Spleen (tissue), 11 donors: ENCODE results near the gene PAMR1. TPM values are rescaled to one million over a fixed set of nuclear protein-coding genes. Genes with fewer than 3 reads are reported as not detected.

Experiments used
- DNase-seq: peaks from one replicate; pipeline ENCODE4 v3.0.0-alpha.2; 2020
- H3K27ac ChIP-seq, 8 donors: fragments of 200-600 bp; sonication (generic) in 7 of 8; 1 replicate in 4 of 8; 2 replicates in 4 of 8; pipeline versions ENCODE4 v1.5.0 to v1.8.0; 2016 to 2021; ENCODE audit warnings: inconsistent platforms in 4 of 8, mild to moderate bottlenecking in 4 of 8, moderate library complexity in 1 of 8
- H3K27me3 ChIP-seq, 7 donors: fragments of 200-600 bp; sonication (generic) in 6 of 7; replicated peaks in 1 of 7; 1 replicate in 4 of 7; 2 replicates in 3 of 7; pipeline versions ENCODE4 v1.5.0 to v1.8.0; 2016 to 2021; ENCODE audit warnings: inconsistent platforms in 3 of 7, mild to moderate bottlenecking in 1 of 7
- H3K36me3 ChIP-seq, 6 donors: fragments of 200-600 bp; sonication (generic) in 5 of 6; 1 replicate in 4 of 6; 2 replicates in 2 of 6; pipeline versions ENCODE4 v1.5.0 to v1.8.0; 2016 to 2021; ENCODE audit warnings: inconsistent platforms in 2 of 6
- H3K4me1 ChIP-seq, 6 donors: fragments of 200-600 bp; sonication (generic) in 5 of 6; 1 replicate in 3 of 6; 2 replicates in 3 of 6; pipeline versions ENCODE4 v1.5.0 to v1.8.0; 2016 to 2021; ENCODE audit warnings: inconsistent platforms in 3 of 6
- H3K4me3 ChIP-seq, 8 donors: fragments of 200-600 bp; sonication (generic) in 7 of 8; 1 replicate in 4 of 8; 2 replicates in 4 of 8; pipeline versions ENCODE4 v1.5.0 to v1.8.0; 2016 to 2021; ENCODE audit warnings: inconsistent platforms in 4 of 8, mild to moderate bottlenecking in 4 of 8, moderate library complexity in 2 of 8
- H3K9me3 ChIP-seq, 8 donors: fragments of 200-600 bp; sonication (generic) in 7 of 8; 1 replicate in 4 of 8; 2 replicates in 4 of 8; pipeline versions ENCODE4 v1.5.0 to v1.8.0; 2016 to 2021; ENCODE audit warnings: inconsistent platforms in 4 of 8
- CTCF ChIP-seq, 11 experiments: fragments of 200-600 bp in 7 of 11; fragments of 450-650 bp in 4 of 11; sonication (generic) in 4 of 11; IDR thresholded peaks in 8 of 11; conservative IDR thresholded peaks in 3 of 11; 1 replicate in 7 of 11; 2 replicates in 4 of 11; pipeline versions ENCODE4 v1.4.0 to v1.8.0; 2016 to 2021; ENCODE audit warnings: antibody characterized with exemption in 11 of 11, inconsistent platforms in 4 of 11, mild to moderate bottlenecking in 1 of 11
- POLR2A ChIP-seq, 3 donors: fragments of 450-650 bp; IDR thresholded peaks; one replicate each; pipeline ENCODE4 v1.5.1; 2017; ENCODE audit warnings: antibody characterized with exemption in 3 of 3, mild to moderate bottlenecking in 1 of 3
- POLR2AphosphoS5 ChIP-seq, 3 donors: sonication (generic); formaldehyde crosslinking; IDR thresholded peaks; one replicate each; pipeline ENCODE4 v1.5.1; 2017; ENCODE audit warnings: antibody characterized with exemption in 3 of 3
- WGBS, 5 donors: extraction: QIAGEN DNeasy Blood & Tissue Kit in 3 of 5; methylation state at CpG; one replicate each; pipeline versions ENCODE4 v1.1.5 to v1.1.7; 2013 to 2018; 5-methylcytosine and 5-hydroxymethylcytosine counted together
- intact Hi-C: fragments of 100-400 bp; cut with DNase I; formaldehyde crosslinking; loops from one replicate; pipeline ENCODE4 v1.15.0; 2023; ENCODE audit warnings: low total_unique reads
- polyA plus RNA-seq, 3 donors: library from polyadenylated mRNA; stranded (reverse); fragments of 200-250 nt; gene quantifications; one replicate each; pipeline ENCODE4 v1.2.1, GENCODE V29; 2013
- total RNA-seq, 7 donors: library from RNA; depleted of rRNA in 3 of 7; stranded (reverse); fragments of >200 nt in 3 of 7; fragmentation: NEBNext Ultra II Directional in 4 of 7; extraction: Animal tissue kit (Norgen Biotek cat#: 25700) in 4 of 7; gene quantifications; one replicate each; pipeline versions ENCODE4 v1.1.0 to v1.2.1, GENCODE V29; 2016 to 2021
- donor health status: healthy with polysubstance abuse.
- donor health status: DM: no; HTN: no; CAD: no; lungs with moderate emphysema.
- donor health status: DM: no; HTN: no; CAD: no.
- donor health status: Bipolar disorder and iron deficiency.
- donor health status: healthy.
- donor health status: DM: no; HTN: no; CAD: no.
- donor health status: DM: yes; HTN: yes; CAD: no.

Gene PAMR1
- total and polyA plus RNA-seq, 10 donors: 1.3 to 23.6 (median 5.1) TPM

GRCh38 chr11:35501776-35502175, 23.6 kb downstream of the PAMR1 start:
- 57 to 88% (median 76%) methylated on average over 4 of the region's 4 CpGs for WGBS, 5 donors
- TF ChIP-seq POLR2AphosphoS5 (IDR thresholded peaks at IDR 0.05) (no peak), CTCF (IDR thresholded peaks at IDR 0.05 in 8 of 11, conservative IDR thresholded peaks at IDR 0.05 in 3 of 11) (no peak), POLR2A (IDR thresholded peaks at IDR 0.05) (no peak)
- intact Hi-C loops: no loop called here

DNA sequence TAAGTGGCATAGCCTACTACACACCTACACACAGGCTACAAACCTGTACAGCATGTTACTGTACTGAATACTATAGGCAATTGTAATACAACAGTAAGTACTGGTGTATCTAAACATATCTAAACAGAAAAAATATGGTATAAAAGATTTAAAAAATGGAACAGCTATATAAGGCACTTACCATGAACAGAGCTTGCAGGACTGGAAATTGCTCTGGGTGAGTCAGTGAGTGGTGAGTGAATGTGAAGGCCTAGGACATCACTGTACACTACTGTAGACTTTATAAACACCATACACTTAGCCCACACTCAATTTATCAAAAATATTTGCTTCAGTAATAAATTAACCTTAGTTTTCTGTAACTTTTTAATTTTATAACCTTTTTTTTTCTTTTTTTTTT, 24.7 kb downstream of the PAMR1 start:
- H3K4me3 ChIP-seq: no peak overlapping the region
- H3K27me3 ChIP-seq: no peaks in the 10 kb centered on the region
- peaks cover 0 to 11% (median 4%) of the 10 kb centered on the region in 8 donors for H3K9me3 ChIP-seq
- no peaks in the 10 kb centered on the region for H3K36me3 ChIP-seq
- intact Hi-C loops: no loop called here
- no peaks in the 10 kb centered on the region for H3K4me1 ChIP-seq
- TF ChIP-seq POLR2A (IDR thresholded peaks at IDR 0.05): no peak
- TF ChIP-seq CTCF (IDR thresholded peaks at IDR 0.05 in 8 of 11, conservative IDR thresholded peaks at IDR 0.05 in 3 of 11): no peak
- no peak for TF ChIP-seq POLR2AphosphoS5 (IDR thresholded peaks at IDR 0.05)
- H3K27ac ChIP-seq: no peak overlapping the region
- DNase-seq: no peak

More at GRCh38 chr11:35501776-35502175, 23.6 kb downstream of the PAMR1 start:
- peaks cover 0 to 17% (median 8%) of the 10 kb centered on the region in 8 donors for H3K9me3 ChIP-seq
- H3K4me3 ChIP-seq: no peak overlapping the region
- H3K27ac ChIP-seq: no peak overlapping the region
- no peak for DNase-seq
- H3K4me1 ChIP-seq: no peaks in the 10 kb centered on the region
- H3K27me3 ChIP-seq: no peaks in the 10 kb centered on the region
- H3K36me3 ChIP-seq: no peaks in the 10 kb centered on the region

DNA sequence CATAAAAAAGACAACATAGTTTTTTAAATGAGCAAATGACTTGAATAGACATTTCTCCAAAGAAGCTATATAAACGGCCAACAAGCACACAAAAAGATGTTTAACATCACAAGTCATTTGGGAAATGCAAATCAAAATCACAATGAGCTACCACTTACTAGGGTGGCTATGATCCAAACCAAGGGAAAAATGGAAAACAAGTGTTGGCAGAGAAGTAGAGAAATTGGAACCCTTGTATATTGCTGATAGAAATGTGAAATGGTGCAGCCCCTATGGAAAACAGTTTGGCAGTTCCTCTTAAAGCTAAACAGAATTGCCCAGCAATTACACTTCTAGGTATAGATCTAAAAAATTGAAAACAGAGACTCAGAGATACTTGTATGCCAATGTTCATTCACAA, 29.0 kb downstream of the PAMR1 start:
- Histone ChIP-seq H3K36me3 (no peaks in the 10 kb centered on the region), H3K27me3 (peaks cover 0 to 4% (median 0%) of the 10 kb centered on the region in 7 donors), H3K4me1 (no peaks in the 10 kb centered on the region), H3K4me3 (no peak overlapping the region), H3K9me3 (no peaks in the 10 kb centered on the region), H3K27ac (no peak overlapping the region)
- intact Hi-C loops: no loop called here
- WGBS, 5 donors: 30 to 73% (median 61%) methylated on average over 1 of the region's 1 CpG
- TF ChIP-seq CTCF (IDR thresholded peaks at IDR 0.05 in 8 of 11, conservative IDR thresholded peaks at IDR 0.05 in 3 of 11) (no peak), POLR2A (IDR thresholded peaks at IDR 0.05) (no peak), POLR2AphosphoS5 (IDR thresholded peaks at IDR 0.05) (no peak)
- no peak for DNase-seq

DNA sequence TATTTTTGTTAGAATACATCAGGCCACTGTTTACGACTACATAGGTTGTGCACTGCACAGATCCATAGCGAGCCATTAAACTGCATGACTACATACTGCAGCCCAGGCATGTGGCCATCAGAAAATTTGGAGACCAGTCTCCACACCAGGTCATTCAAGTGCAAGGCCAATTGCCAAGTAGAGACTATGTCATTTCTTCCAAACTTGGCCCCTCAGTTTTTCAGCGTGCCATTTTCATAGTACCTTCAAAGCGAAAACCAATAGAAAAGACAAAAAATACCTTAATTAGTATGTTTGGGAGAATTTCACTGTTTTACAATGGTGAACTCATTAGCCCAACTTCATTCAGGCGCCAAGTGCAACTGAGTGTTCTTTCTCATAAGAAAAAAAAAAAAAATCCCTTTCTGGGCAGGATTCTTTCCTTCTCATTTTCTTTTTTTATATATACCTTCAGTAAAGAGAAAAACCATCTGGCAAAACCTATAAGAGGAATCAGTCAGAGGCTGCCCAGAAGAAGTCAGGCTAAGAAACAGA, 30.4 kb downstream of the PAMR1 start:
- H3K4me3 ChIP-seq: no peak overlapping the region
- peaks cover 0 to 4% (median 0%) of the 10 kb centered on the region in 7 donors for H3K27me3 ChIP-seq
- H3K36me3 ChIP-seq: no peaks in the 10 kb centered on the region
- H3K4me1 ChIP-seq: no peaks in the 10 kb centered on the region
- no peak overlapping the region for H3K27ac ChIP-seq
- H3K9me3 ChIP-seq: no peaks in the 10 kb centered on the region
- intact Hi-C loops: no loop called here
- TF ChIP-seq CTCF (IDR thresholded peaks at IDR 0.05 in 8 of 11, conservative IDR thresholded peaks at IDR 0.05 in 3 of 11) (no peak), POLR2AphosphoS5 (IDR thresholded peaks at IDR 0.05) (no peak), POLR2A (IDR thresholded peaks at IDR 0.05) (no peak)
- WGBS, 5 donors: 88 to 99% (median 92%) methylated on average over 5 of the region's 5 CpGs
- no peak for DNase-seq
